ENCODE data around the gene ASTN2. TPM values are rescaled to one million over a fixed set of nuclear protein-coding genes. Genes with fewer than 3 reads are reported as not detected.

The ASTN2 gene
- total and polyA plus RNA-seq, 9 of the 15 experiments (the other 6 are each of a cell fraction or from before 2014, with no cell fraction given): 0.56 to 3.5 (median 1.9) TPM

DNA sequence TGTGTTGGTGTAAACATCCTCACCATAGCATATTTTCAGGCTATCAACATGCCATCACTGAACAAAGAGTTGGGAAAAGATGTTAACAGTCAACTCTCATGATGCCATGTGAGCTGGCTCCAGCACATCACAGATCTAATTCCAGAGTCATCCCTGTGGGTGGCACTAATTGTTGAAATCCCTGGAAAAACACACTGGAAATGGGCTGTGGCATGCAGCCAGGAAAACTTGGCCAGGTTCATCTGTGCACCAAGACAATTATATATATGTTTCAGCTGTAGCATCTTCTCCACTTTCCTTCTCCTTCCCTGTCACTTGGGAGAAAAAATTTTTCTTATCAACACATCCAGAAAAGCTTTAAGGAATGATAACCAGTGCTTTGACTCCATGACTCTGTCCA lies 414.0 kb downstream of the ASTN2 start:
- ATAC-seq (no peak), FAIRE-seq (no peak), DNase-seq (ENCODE audit: extremely low read depth in 1 of 4, low spot score in 3 of 4) (no peak)
- no TSS peak for BruUV-seq (replicated peaks)
- H3K9me1 ChIP-seq (ENCODE audit: control insufficient read depth, insufficient read depth, low read length): no peaks in the 10 kb centered on the region
- TF ChIP-seq MAFK (IDR thresholded peaks at IDR 0.05; ENCODE audit: low read length) (no peak), XRCC4 (IDR thresholded peaks at IDR 0.05; ENCODE audit: extremely low read depth, insufficient read depth, insufficient read length) (no peak), TARDBP (IDR thresholded peaks at IDR 0.05) (no peak), ASH1L (IDR thresholded peaks at IDR 0.05; ENCODE audit: borderline replicate concordance, low read depth, partially characterized antibody) (no peak), CREB1 (IDR thresholded peaks at IDR 0.05) (no peak), CREB1 (CRISPR knock-in tag; IDR thresholded peaks at IDR 0.05) (no peak), BDP1 (IDR thresholded peaks at IDR 0.05; ENCODE audit: insufficient read depth, insufficient read length) (no peak)
- TF ChIP-seq, protein P1, sequence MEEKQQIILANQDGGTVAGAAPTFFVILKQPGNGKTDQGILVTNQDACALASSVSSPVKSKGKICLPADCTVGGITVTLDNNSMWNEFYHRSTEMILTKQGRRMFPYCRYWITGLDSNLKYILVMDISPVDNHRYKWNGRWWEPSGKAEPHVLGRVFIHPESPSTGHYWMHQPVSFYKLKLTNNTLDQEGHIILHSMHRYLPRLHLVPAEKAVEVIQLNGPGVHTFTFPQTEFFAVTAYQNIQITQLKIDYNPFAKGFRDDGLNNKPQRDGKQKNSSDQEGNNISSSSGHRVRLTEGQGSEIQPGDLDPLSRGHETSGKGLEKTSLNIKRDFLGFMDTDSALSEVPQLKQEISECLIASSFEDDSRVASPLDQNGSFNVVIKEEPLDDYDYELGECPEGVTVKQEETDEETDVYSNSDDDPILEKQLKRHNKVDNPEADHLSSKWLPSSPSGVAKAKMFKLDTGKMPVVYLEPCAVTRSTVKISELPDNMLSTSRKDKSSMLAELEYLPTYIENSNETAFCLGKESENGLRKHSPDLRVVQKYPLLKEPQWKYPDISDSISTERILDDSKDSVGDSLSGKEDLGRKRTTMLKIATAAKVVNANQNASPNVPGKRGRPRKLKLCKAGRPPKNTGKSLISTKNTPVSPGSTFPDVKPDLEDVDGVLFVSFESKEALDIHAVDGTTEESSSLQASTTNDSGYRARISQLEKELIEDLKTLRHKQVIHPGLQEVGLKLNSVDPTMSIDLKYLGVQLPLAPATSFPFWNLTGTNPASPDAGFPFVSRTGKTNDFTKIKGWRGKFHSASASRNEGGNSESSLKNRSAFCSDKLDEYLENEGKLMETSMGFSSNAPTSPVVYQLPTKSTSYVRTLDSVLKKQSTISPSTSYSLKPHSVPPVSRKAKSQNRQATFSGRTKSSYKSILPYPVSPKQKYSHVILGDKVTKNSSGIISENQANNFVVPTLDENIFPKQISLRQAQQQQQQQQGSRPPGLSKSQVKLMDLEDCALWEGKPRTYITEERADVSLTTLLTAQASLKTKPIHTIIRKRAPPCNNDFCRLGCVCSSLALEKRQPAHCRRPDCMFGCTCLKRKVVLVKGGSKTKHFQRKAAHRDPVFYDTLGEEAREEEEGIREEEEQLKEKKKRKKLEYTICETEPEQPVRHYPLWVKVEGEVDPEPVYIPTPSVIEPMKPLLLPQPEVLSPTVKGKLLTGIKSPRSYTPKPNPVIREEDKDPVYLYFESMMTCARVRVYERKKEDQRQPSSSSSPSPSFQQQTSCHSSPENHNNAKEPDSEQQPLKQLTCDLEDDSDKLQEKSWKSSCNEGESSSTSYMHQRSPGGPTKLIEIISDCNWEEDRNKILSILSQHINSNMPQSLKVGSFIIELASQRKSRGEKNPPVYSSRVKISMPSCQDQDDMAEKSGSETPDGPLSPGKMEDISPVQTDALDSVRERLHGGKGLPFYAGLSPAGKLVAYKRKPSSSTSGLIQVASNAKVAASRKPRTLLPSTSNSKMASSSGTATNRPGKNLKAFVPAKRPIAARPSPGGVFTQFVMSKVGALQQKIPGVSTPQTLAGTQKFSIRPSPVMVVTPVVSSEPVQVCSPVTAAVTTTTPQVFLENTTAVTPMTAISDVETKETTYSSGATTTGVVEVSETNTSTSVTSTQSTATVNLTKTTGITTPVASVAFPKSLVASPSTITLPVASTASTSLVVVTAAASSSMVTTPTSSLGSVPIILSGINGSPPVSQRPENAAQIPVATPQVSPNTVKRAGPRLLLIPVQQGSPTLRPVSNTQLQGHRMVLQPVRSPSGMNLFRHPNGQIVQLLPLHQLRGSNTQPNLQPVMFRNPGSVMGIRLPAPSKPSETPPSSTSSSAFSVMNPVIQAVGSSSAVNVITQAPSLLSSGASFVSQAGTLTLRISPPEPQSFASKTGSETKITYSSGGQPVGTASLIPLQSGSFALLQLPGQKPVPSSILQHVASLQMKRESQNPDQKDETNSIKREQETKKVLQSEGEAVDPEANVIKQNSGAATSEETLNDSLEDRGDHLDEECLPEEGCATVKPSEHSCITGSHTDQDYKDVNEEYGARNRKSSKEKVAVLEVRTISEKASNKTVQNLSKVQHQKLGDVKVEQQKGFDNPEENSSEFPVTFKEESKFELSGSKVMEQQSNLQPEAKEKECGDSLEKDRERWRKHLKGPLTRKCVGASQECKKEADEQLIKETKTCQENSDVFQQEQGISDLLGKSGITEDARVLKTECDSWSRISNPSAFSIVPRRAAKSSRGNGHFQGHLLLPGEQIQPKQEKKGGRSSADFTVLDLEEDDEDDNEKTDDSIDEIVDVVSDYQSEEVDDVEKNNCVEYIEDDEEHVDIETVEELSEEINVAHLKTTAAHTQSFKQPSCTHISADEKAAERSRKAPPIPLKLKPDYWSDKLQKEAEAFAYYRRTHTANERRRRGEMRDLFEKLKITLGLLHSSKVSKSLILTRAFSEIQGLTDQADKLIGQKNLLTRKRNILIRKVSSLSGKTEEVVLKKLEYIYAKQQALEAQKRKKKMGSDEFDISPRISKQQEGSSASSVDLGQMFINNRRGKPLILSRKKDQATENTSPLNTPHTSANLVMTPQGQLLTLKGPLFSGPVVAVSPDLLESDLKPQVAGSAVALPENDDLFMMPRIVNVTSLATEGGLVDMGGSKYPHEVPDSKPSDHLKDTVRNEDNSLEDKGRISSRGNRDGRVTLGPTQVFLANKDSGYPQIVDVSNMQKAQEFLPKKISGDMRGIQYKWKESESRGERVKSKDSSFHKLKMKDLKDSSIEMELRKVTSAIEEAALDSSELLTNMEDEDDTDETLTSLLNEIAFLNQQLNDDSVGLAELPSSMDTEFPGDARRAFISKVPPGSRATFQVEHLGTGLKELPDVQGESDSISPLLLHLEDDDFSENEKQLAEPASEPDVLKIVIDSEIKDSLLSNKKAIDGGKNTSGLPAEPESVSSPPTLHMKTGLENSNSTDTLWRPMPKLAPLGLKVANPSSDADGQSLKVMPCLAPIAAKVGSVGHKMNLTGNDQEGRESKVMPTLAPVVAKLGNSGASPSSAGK (IDR thresholded peaks at IDR 0.05): no peak
- no peak overlapping the region for H2AFZ ChIP-seq (ENCODE audit: low read depth, low read length)
- no peak overlapping the region for H3K4me3 ChIP-seq
- no peaks in the 10 kb centered on the region for H3K4me1 ChIP-seq (replicated peaks in 1 of 2; ENCODE audit: control insufficient read depth in 2 of 2, insufficient read depth in 2 of 2, low read length in 2 of 2)
- intact Hi-C loops (cut with micrococcal nuclease) (no loop called here), in situ Hi-C loops (cut with MboI) (no loop called here)
- H3K36me3 ChIP-seq (ENCODE audit: control insufficient read depth, insufficient read depth, low read length): no peaks in the 10 kb centered on the region
- H3K27me3 ChIP-seq (ENCODE audit: control insufficient read depth in 2 of 2, insufficient read depth in 2 of 2, low read length in 2 of 2): no peaks in the 10 kb centered on the region
- no peak overlapping the region for H3K4me2 ChIP-seq (ENCODE audit: insufficient read depth, low read length)
- H4K20me1 ChIP-seq (replicated peaks; ENCODE audit: control insufficient read depth, insufficient read depth, low read length): no peaks in the 10 kb centered on the region
- POLR2A ChIA-PET: interaction anchor here (0.5 kb wide), 1 partner anchor 11 kb away, joined by 3 read pairs; no protein-coding TSS in a partner anchor
- no peak overlapping the region for H3K27ac ChIP-seq (ENCODE audit: extremely low read depth, low read depth, low read length)
- CTCF ChIA-PET (ENCODE audit: low intra/inter-chr PET ratio): no interaction called here
- no peak overlapping the region for H3K9ac ChIP-seq (ENCODE audit: insufficient read depth in 1 of 2, low read depth in 2 of 2, low read length in 2 of 2)
- H3K9me3 ChIP-seq (replicated peaks; ENCODE audit: control insufficient read depth, insufficient read depth, low read depth, low read length): no peaks in the 10 kb centered on the region
- H3K79me2 ChIP-seq (ENCODE audit: control insufficient read depth, insufficient read depth, low read length): no peaks in the 10 kb centered on the region

Data from K562 (cell line).